Thyroid gland (tissue), 4 donors: ENCODE data around the gene FRAS1. TPM values are rescaled to one million over a fixed set of nuclear protein-coding genes. Genes with fewer than 3 reads are reported as not detected.

Experiments used
- DNase-seq, 2 donors: peaks; one replicate each; pipeline ENCODE4 v3.0.0-alpha.2; 2019
- H3K27ac ChIP-seq, 3 donors: fragments of 200-600 bp; sonication (generic); 1 replicate in 2 of 3; 2 replicates in 1 of 3; pipeline ENCODE4 v1.5.1; 2016 to 2019; ENCODE audit warnings: mild to moderate bottlenecking in 1 of 3, moderate library complexity in 1 of 3
- H3K27me3 ChIP-seq: fragments of 200-600 bp; sonication (generic); one replicate; pipeline ENCODE4 v1.5.1; 2019
- H3K36me3 ChIP-seq, 2 donors: fragments of 200-600 bp; sonication (generic); one replicate each; pipeline ENCODE4 v1.5.1; 2016 to 2019
- H3K4me1 ChIP-seq, 2 donors: fragments of 200-600 bp; sonication (generic); one replicate each; pipeline ENCODE4 v1.5.1; 2017 to 2019
- H3K4me3 ChIP-seq, 3 donors: fragments of 200-600 bp; sonication (generic); replicated peaks in 1 of 3; 1 replicate in 2 of 3; 2 replicates in 1 of 3; pipeline ENCODE4 v1.5.1; 2016; ENCODE audit warnings: mild to moderate bottlenecking in 1 of 3
- H3K9me3 ChIP-seq: fragments of 200-600 bp; sonication (generic); one replicate; pipeline ENCODE4 v1.5.1; 2017
- CTCF ChIP-seq, 6 experiments: fragments of 200-600 bp in 3 of 6; fragments of 450-650 bp in 3 of 6; sonication (generic) in 3 of 6; IDR thresholded peaks; one replicate each; pipeline ENCODE4 v1.5.1; 2016 to 2019; ENCODE audit warnings: antibody characterized with exemption in 6 of 6, mild to moderate bottlenecking in 2 of 6, inconsistent platforms in 1 of 6, moderate library complexity in 1 of 6
- POLR2A ChIP-seq, 2 donors: fragments of 450-650 bp; IDR thresholded peaks; one replicate each; pipeline ENCODE4 v1.6.1; 2017; ENCODE audit warnings: antibody characterized with exemption in 2 of 2, mild to moderate bottlenecking in 2 of 2, moderate library complexity in 1 of 2
- WGBS, 2 donors: methylation state at CpG; one replicate each; pipeline ENCODE4 v1.1.5; 2017; 5-methylcytosine and 5-hydroxymethylcytosine counted together
- intact Hi-C: fragments of 100-400 bp; cut with DNase I; formaldehyde crosslinking; loops from one replicate; pipeline ENCODE4 v1.15.1; 2023
- total RNA-seq, 4 donors: library from RNA; depleted of rRNA; stranded (reverse); fragments of >200 nt; gene quantifications; one replicate each; pipeline ENCODE4 v1.2.3, GENCODE V29; 2016

FRAS1 gene
- total RNA-seq, 4 donors from 2014 or later: 25.4 to 42.3 (median 31.7) TPM

- Histone ChIP-seq H3K4me3 (no peak overlapping the region), H3K9me3 (no peaks in the 10 kb centered on the region), H3K27me3 (no peaks in the 10 kb centered on the region), H3K27ac (no peak overlapping the region), H3K36me3 (no peaks in the 10 kb centered on the region), H3K4me1 (no peaks in the 10 kb centered on the region)
- no peak for DNase-seq
- TF ChIP-seq CTCF (IDR thresholded peaks at IDR 0.05) (no peak), POLR2A (IDR thresholded peaks at IDR 0.05) (no peak)
- 88 to 97% methylated on average over 2 of the region's 2 CpGs for WGBS, 2 donors
- intact Hi-C loops: no loop called here
Observed at GRCh38 chr4:78345237-78345636, 288.1 kb downstream of the FRAS1 start.

GRCh38 chr4:78346222-78346621 is 289.1 kb downstream of the FRAS1 start:
- TF ChIP-seq POLR2A (IDR thresholded peaks at IDR 0.05) (no peak), CTCF (IDR thresholded peaks at IDR 0.05) (no peak)
- 86 to 87% methylated on average over 5 of the region's 5 CpGs for WGBS, 2 donors
- intact Hi-C loops: no loop called here
- Histone ChIP-seq H3K27ac (no peak overlapping the region), H3K27me3 (no peaks in the 10 kb centered on the region), H3K9me3 (no peaks in the 10 kb centered on the region), H3K36me3 (no peaks in the 10 kb centered on the region), H3K4me1 (no peaks in the 10 kb centered on the region), H3K4me3 (no peak overlapping the region)
- no peak for DNase-seq

GRCh38 chr4:78347527-78347926 is 290.4 kb downstream of the FRAS1 start:
- intact Hi-C loops: no loop called here
- no peak overlapping the region for H3K4me3 ChIP-seq
- WGBS, 2 donors: 92 to 97% methylated on average over 3 of the region's 3 CpGs
- no peaks in the 10 kb centered on the region for H3K9me3 ChIP-seq
- no peak for DNase-seq
- TF ChIP-seq CTCF (IDR thresholded peaks at IDR 0.05) (no peak), POLR2A (IDR thresholded peaks at IDR 0.05) (no peak)
- H3K36me3 ChIP-seq: no peaks in the 10 kb centered on the region
- H3K27ac ChIP-seq: no peak overlapping the region
- no peaks in the 10 kb centered on the region for H3K27me3 ChIP-seq
- no peaks in the 10 kb centered on the region for H3K4me1 ChIP-seq

GRCh38 chr4:78353921-78354320 is 296.8 kb downstream of the FRAS1 start:
- WGBS, 2 donors: 70 to 76% methylated on average over 5 to 6 of the region's 6 CpGs

GRCh38 chr4:78354782-78355181 is 297.7 kb downstream of the FRAS1 start:
- H3K4me1 ChIP-seq: peaks cover 4 to 16% of the 10 kb centered on the region in 2 donors
- TF ChIP-seq POLR2A (IDR thresholded peaks at IDR 0.05) (no peak), CTCF (IDR thresholded peaks at IDR 0.05) (no peak)
- no peaks in the 10 kb centered on the region for H3K36me3 ChIP-seq
- no peaks in the 10 kb centered on the region for H3K9me3 ChIP-seq
- intact Hi-C loops: no loop called here
- DNase-seq: no peak
- H3K27ac ChIP-seq: no peak overlapping the region
- H3K27me3 ChIP-seq: no peaks in the 10 kb centered on the region
- 88 to 91% methylated on average over 4 of the region's 4 CpGs for WGBS, 2 donors
- no peak overlapping the region for H3K4me3 ChIP-seq

More at GRCh38 chr4:78353921-78354320, 296.8 kb downstream of the FRAS1 start:
- Histone ChIP-seq H3K4me3 (no peak overlapping the region), H3K27ac (no peak overlapping the region), H3K27me3 (no peaks in the 10 kb centered on the region), H3K36me3 (no peaks in the 10 kb centered on the region), H3K4me1 (peaks cover 4 to 16% of the 10 kb centered on the region in 2 donors), H3K9me3 (no peaks in the 10 kb centered on the region)
- no peak for TF ChIP-seq CTCF (IDR thresholded peaks at IDR 0.05)
- TF ChIP-seq POLR2A (IDR thresholded peaks at IDR 0.05): no peak
- intact Hi-C loops: no loop called here
- no peak for DNase-seq
